Myocyte (in vitro differentiated cells): ENCODE measurements around the gene ICOS. TPM values are rescaled to one million over a fixed set of nuclear protein-coding genes. Genes with fewer than 3 reads are reported as not detected.
A peak's percentile ranks its signal among the peaks of the same experiment; 100 is the strongest.
"Not testable (repeated sequence)": the region's sequence is repeated elsewhere in the genome, so short reads cannot be mapped to it uniquely, and the experiment has no call there.

Source experiments
- DNase-seq: peaks from one replicate; pipeline ENCODE4 v3.0.0-alpha.2; 2012; ENCODE audit warnings: low read depth
- total RNA-seq: library from RNA; depleted of rRNA; stranded (reverse); fragments of >200 nt; gene quantifications from 2 replicates; pipeline ENCODE4 v1.2.3, GENCODE V29; 2014

The ICOS gene
- total RNA-seq, 1 donor from 2014 or later: not detected

GRCh38 chr2:203973000-203973399 lies 36.4 kb downstream of the ICOS start:
- no peak for DNase-seq

GRCh38 chr2:203973676-203974075 lies 37.1 kb downstream of the ICOS start:
- no peak for DNase-seq

- DNase-seq: no peak
These were observed 39.3 kb downstream of the ICOS start for GRCh38 chr2:203975912-203976311.

- DNase-seq: no peak
These were observed 45.7 kb downstream of the ICOS start for GRCh38 chr2:203982276-203982675.

- peak; percentile 25 for DNase-seq
These were observed 46.6 kb downstream of the ICOS start for GRCh38 chr2:203983064-203983715.

GRCh38 chr2:203985978-203986377 lies 49.4 kb downstream of the ICOS start:
- DNase-seq: not testable (repeated sequence)

GRCh38 chr2:203987959-203988358 lies 51.4 kb downstream of the ICOS start:
- no peak for DNase-seq

- no peak for DNase-seq
These were observed 52.1 kb downstream of the ICOS start for GRCh38 chr2:203988500-203989260.

- DNase-seq: no peak
These were observed 53.0 kb downstream of the ICOS start for GRCh38 chr2:203989521-203989920.

- DNase-seq: no peak
These were observed 55.9 kb downstream of the ICOS start for GRCh38 chr2:203992509-203992908.

GRCh38 chr2:203993011-203993410 lies 56.4 kb downstream of the ICOS start:
- DNase-seq: no peak

- DNase-seq: no peak
These were observed 57.0 kb downstream of the ICOS start for GRCh38 chr2:203993560-203993959.

- no peak for DNase-seq
These were observed 58.2 kb downstream of the ICOS start for GRCh38 chr2:203994735-203995134.

- no peak for DNase-seq
These were observed 60.1 kb downstream of the ICOS start for GRCh38 chr2:203996692-203997091.

- DNase-seq: no peak
These were observed 60.9 kb downstream of the ICOS start for GRCh38 chr2:203997481-203997880.

- DNase-seq: no peak
These were observed 61.6 kb downstream of the ICOS start for GRCh38 chr2:203997980-203998809.

GRCh38 chr2:203999835-204000234 lies 63.3 kb downstream of the ICOS start:
- no peak for DNase-seq

GRCh38 chr2:204000446-204000845 lies 63.9 kb downstream of the ICOS start:
- no peak for DNase-seq

- no peak for DNase-seq
These were observed 66.9 kb downstream of the ICOS start for GRCh38 chr2:204003276-204003990.

- no peak for DNase-seq
These were observed 68.3 kb downstream of the ICOS start for GRCh38 chr2:204004912-204005311.
